Stimulated activated CD4-positive, alpha-beta T cell treated with anti-CD3 and anti-CD28 coated beads, Interleukin-2, amount 100 ng/mL, for 4 hours (primary cell): ENCODE data around the gene PRUNE2.
"Not testable (repeated sequence)": the region's sequence is repeated elsewhere in the genome, so short reads cannot be mapped to it uniquely, and the experiment has no call there.

Source experiments
- DNase-seq: peaks from one replicate; pipeline ENCODE4 v3.0.0-alpha.2; 2020; ENCODE audit warnings: low read depth

The PRUNE2 gene

DNA sequence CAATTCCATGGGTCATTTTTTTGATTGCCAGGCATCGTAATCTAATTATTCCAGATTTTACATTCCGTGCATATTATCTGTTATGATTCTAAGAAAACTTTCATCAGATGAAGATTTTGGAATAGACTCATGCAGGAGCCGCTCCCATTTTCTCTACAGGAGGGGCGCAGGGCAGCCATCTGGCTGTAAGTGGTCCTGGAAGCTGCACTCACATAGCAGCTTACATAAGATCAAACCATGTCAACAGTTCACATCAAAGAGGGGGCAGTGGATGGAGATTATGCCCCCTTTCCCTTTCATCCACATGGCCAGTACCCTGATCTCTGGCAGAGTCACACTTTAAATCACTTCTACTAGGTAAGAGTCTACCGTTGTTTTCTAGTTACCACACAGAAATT, 214.9 kb downstream of the PRUNE2 start:
- no peak for DNase-seq

GRCh38 chr9:76690246-76690972, 215.5 kb downstream of the PRUNE2 start:
- DNase-seq, result no peak

- no peak for DNase-seq
Measured at GRCh38 chr9:76688471-76689238, 217.3 kb downstream of the PRUNE2 start.

DNA sequence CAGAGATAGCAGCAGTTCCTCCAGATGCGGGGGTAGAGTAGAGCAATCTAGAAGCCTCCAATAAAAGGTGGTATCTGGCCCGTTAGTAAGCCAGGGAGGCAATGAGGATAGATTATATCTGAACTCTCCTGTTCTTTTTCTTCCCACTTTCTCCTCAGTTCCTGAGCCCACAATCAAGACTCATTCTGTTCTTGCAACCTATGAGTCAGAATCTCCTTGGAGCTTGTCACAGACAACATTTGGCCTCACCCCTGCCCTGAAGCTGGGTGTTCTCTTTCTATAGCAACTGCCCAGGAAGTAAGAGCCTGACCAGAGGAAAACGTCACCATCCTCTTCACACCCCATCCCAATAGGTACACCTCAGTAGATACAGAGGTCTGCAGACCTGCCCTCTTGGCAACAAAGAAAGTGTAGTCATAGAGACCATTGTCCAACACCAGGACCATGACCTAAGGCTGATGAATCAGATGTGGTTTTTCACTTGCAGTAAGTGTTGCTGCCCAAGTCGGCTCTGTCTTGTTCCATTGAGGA, 218.0 kb downstream of the PRUNE2 start:
- no peak for DNase-seq

- no peak for DNase-seq
Measured at GRCh38 chr9:76686756-76687155, 219.2 kb downstream of the PRUNE2 start.

- no peak for DNase-seq
Measured at GRCh38 chr9:76684213-76684612, 221.7 kb downstream of the PRUNE2 start.

DNA sequence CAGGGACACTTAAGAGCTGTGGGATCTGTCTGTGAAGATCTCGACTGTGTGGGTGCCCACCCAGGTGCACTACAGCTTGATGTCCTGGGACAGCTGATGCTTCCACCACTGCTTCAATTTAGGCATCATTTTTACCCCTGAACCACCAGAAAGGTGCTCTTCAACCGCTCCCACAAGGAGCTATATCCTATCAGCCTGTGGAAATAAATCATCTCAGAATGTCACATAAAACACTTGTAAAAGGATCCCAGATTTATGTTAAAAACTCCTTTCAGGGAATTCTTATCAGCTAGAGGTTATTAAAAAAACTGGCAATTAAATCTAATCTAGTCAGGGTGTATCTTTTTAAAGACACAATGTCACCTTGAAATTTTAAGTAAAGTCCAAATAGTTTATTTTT, 224.4 kb downstream of the PRUNE2 start:
- DNase-seq, result no peak

- no peak for DNase-seq
Measured at GRCh38 chr9:76680716-76681425, 225.0 kb downstream of the PRUNE2 start.

GRCh38 chr9:76677481-76678055, 228.3 kb downstream of the PRUNE2 start:
- DNase-seq, result no peak

DNA sequence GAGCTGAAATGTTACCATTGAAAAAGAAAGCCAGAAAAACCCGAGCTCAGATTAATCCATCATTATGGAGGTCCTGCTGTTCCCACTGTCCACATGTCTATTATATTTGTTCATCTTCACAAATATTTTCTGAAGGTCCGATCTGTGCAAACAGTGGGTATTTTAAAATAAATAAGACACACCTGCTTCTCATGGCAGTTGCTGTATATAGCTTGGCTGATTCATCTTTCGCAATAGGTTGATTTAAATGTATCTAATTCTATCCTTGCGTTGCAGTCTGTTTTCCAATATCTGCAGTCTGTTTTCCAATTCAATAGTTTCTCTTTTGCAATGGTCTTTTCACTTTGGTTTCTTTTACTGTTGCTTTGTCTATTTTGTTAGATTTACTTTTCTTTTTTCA, 229.1 kb downstream of the PRUNE2 start:
- no peak for DNase-seq

GRCh38 chr9:76667521-76667957, 238.4 kb downstream of the PRUNE2 start:
- DNase-seq, result no peak

GRCh38 chr9:76665966-76666365, 239.9 kb downstream of the PRUNE2 start:
- not testable (repeated sequence) for DNase-seq

DNA sequence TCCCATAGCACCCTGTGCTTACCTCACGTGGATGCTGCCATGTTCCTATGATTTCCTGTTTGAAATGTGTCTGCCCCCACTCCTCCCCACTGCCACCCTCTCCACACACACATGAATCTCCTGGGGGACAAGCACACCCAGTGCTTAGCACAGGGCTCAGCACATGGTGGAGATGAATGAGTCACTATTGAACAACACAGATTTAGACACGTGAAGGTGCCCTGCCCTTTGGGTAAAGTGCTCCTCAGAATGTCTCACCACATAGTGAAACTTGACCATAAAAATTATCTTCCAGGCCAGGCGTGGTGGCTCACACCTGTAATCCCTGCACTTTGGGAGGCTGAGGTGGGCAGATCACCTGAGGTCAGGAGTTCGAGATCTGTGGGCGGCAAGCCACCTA, 240.5 kb downstream of the PRUNE2 start:
- no peak for DNase-seq

- no peak for DNase-seq
Measured at GRCh38 chr9:76664120-76664519, 241.8 kb downstream of the PRUNE2 start.

- DNase-seq, result no peak
Measured at GRCh38 chr9:76662476-76663281, 243.2 kb downstream of the PRUNE2 start.

DNA sequence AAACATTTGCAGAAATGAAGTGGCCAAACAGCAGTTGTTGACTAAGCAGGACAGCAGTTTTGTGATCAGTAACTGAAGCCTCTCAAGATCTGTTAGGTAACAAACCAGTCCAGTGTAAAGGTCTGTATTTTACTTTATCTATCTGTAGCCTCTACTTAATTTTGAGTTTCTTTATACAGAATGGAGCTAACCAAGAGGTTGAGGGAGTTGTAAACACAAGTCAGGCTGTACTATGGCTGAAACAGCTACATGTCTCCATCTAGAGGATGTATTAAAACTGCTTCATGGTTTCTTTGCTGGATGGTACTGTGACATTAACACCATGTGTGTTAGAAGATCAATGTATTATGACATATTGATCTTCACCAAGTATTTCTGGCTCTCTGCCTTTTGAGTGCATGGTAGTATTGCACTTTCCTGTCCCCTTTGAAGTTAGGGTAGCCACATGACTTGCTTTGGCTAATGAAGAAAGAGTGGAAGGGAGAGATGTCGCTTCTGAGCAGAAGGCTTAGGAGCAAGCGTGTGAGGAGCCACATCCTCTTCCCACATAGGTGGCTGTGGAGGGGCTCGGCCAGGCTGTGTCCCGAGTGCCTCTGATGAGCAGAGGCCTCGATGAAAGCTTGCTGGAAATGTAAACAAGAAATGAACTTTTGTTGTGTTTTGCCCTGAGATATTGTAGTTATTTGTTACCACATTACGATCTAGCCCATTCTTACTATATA, 247.2 kb downstream of the PRUNE2 start:
- no peak for DNase-seq

DNA sequence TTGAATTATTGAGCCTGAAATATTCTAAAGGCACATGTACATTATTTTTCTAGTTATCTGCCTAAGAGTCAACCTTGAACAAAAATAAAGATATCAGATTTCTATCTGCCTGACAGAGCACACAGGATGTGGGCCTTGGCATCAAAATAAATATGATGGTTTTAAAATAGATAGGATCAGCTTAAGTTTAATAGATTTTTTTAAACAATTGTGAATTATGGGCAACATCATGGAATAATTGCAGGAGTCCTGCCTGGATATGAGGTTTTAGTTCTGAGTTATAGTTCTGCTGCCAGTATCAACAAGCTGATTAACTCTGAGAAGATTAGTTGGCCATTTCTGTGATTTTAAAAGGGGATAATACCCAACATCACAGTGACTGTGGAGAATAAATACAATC, 248.6 kb downstream of the PRUNE2 start:
- DNase-seq, result no peak

GRCh38 chr9:76655971-76656370, 249.9 kb downstream of the PRUNE2 start:
- DNase-seq, result no peak

GRCh38 chr9:76655121-76655541, 250.8 kb downstream of the PRUNE2 start:
- no peak for DNase-seq

GRCh38 chr9:76654575-76654974, 251.3 kb downstream of the PRUNE2 start:
- DNase-seq, result no peak

DNA sequence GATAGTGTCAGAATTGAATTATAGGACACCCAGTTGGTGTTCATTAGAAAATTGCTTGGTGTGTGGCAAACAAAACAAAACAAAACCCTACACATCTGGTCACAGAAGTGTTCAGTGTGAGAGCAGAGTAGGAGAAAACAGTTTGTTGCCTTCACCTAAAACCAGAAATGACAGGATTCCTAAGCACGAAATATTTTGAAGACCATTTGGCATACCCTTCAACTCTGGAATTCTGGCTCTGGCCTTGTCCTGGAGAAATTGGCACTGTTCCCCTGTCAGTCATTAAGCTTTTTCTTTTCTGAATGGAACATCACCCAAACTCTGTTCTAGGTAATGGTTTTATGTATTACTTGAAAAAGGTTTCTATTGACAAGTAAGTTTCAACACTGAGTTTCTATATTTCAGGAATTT, 251.9 kb downstream of the PRUNE2 start:
- DNase-seq, result no peak
